GM12874 (cell line): ENCODE results near the gene SPEG.

Experiments
- CTCF ChIP-seq: IDR thresholded peaks from 2 replicates; pipeline ENCODE4 v1.5.1; 2011; ENCODE audit warnings: low read depth, mild to moderate bottlenecking, control low read depth, low read length, moderate library complexity; ENCODE audit not compliant: insufficient read depth

Gene SPEG

GRCh38 chr2:219508971-219509779 lies 74.5 kb downstream of the SPEG start:
- no peak for TF ChIP-seq CTCF

- TF ChIP-seq CTCF = peak; percentile 82
These were observed 75.3 kb downstream of the SPEG start for GRCh38 chr2:219509780-219510511.

- TF ChIP-seq CTCF = no peak
These were observed 76.0 kb downstream of the SPEG start for GRCh38 chr2:219510512-219511135.

GRCh38 chr2:219511547-219512325 lies 77.1 kb downstream of the SPEG start:
- no peak for TF ChIP-seq CTCF

GRCh38 chr2:219512524-219513216 lies 78.0 kb downstream of the SPEG start:
- no peak for TF ChIP-seq CTCF

GRCh38 chr2:219513787-219514186 lies 79.1 kb downstream of the SPEG start:
- TF ChIP-seq CTCF = no peak
